K562 (cell line): Measurements from ENCODE around the gene HMGA1. TPM values are rescaled to one million over a fixed set of nuclear protein-coding genes. Genes with fewer than 3 reads are reported as not detected.

Source experiments
- CBFA2T3 ChIP-seq: fragments of 450-650 bp; IDR thresholded peaks from 2 replicates; pipeline ENCODE4 v1.6.1; 2017
- FIP1L1 ChIP-seq: fragments of 200-400 bp; formaldehyde crosslinking; IDR thresholded peaks from 2 replicates; pipeline ENCODE4 v1.6.1; 2018; ENCODE audit warnings: mild to moderate bottlenecking, low read depth, low read length; ENCODE audit not compliant: poor library complexity, severe bottlenecking
- FOSL1 ChIP-seq: fragments of 200-800 bp; sonication (Bioruptor generic); conservative IDR thresholded peaks from 2 replicates; pipeline ENCODE4 v1.6.1; 2016; ENCODE audit warnings: missing genetic modification characterization, missing compliant biosample characterization
- HDGF ChIP-seq: fragments of 450-650 bp; IDR thresholded peaks from 2 replicates; pipeline ENCODE4 v1.6.1; 2016
- RBM39 ChIP-seq: fragments of 200-400 bp; formaldehyde crosslinking; optimal IDR thresholded peaks from 2 replicates; pipeline ENCODE3; 2018; ENCODE audit warnings: low read depth, low read length
- TEAD1 ChIP-seq, 2 experiments: fragments of 450-650 bp in 1 of 2; sonication (generic) in 1 of 2; formaldehyde crosslinking; IDR thresholded peaks; 2 replicates each; pipeline versions ENCODE4 v1.4.0 to v1.8.0; 2020 to 2022; ENCODE audit warnings: mild to moderate bottlenecking in 2 of 2, missing genetic modification reagents in 1 of 2
- ZNF143 ChIP-seq: sonication (generic); formaldehyde crosslinking; IDR thresholded peaks from 2 replicates; pipeline ENCODE4 v1.9.0; 2022; ENCODE audit warnings: mild to moderate bottlenecking, missing genetic modification reagents
- ZNF217 ChIP-seq: sonication (generic); formaldehyde crosslinking; IDR thresholded peaks from 2 replicates; pipeline ENCODE4 v1.8.0; 2022; ENCODE audit warnings: mild to moderate bottlenecking, missing genetic modification reagents
- polyA plus RNA-seq, 8 experiments: library from polyadenylated mRNA; depleted of rRNA in 4 of 8; stranded (reverse) in 5 of 8; unstranded in 3 of 8; fragments of >200 nt; fragmentation: Nextera tagmentation in 2 of 8; fragmentation: Illumina TruSeq in 1 of 8; extraction: Ambion mirVana in 2 of 8; extraction: Trizol in 1 of 8; gene quantifications; 2 replicates each; pipeline versions ENCODE4 v1.2.1 to v1.2.3, GENCODE V29; 2011 to 2014; ENCODE audit warnings: inconsistent platforms in 1 of 8, missing spikeins in 1 of 8
- total RNA-seq, 7 experiments: library from RNA; depleted of rRNA in 6 of 7; stranded (reverse); fragments of >200 nt in 6 of 7; fragmentation: Illumina TruSeq in 2 of 7; extraction: Trizol in 2 of 7; gene quantifications; 2 replicates each; pipeline versions ENCODE4 v1.2.1 to v1.2.3, GENCODE V29; 2011 to 2021; ENCODE audit warnings: low replicate concordance in 1 of 7
- TF ChIP-seq, protein P1 (sequence below): fragments of 250-450 bp; sonication (Bioruptor Pico); IDR thresholded peaks from 2 replicates; pipeline ENCODE4 v1.8.0; 2021; ENCODE audit warnings: moderate library complexity, mild to moderate bottlenecking, inconsistent platforms
- TF ChIP-seq, protein P2 (sequence below), 2 experiments: IDR thresholded peaks; 2 replicates each; pipeline ENCODE4 v1.6.1; 2011; ENCODE audit warnings: borderline replicate concordance in 1 of 2, control low read depth in 1 of 2, low read depth in 1 of 2, low read length in 1 of 2, mild to moderate bottlenecking in 1 of 2, mixed read lengths in 1 of 2, moderate library complexity in 1 of 2; ENCODE audit not compliant: insufficient read depth in 1 of 2, insufficient read length in 1 of 2, poor library complexity in 1 of 2, severe bottlenecking in 1 of 2; ENCODE audit errors: extremely low read depth in 1 of 2
- TF ChIP-seq, protein P3 (sequence below): IDR thresholded peaks from 2 replicates; pipeline ENCODE4 v1.6.1; 2012; ENCODE audit warnings: low read depth, low read length, improper control_type of control experiment, borderline replicate concordance
- TF ChIP-seq, protein P4 (sequence below): fragments of 250-450 bp; sonication (Bioruptor Pico); IDR thresholded peaks from 2 replicates; pipeline ENCODE4 v1.4.0; 2020; ENCODE audit warnings: mild to moderate bottlenecking, moderate library complexity
- TF ChIP-seq, protein P5 (sequence below): fragments of 250-450 bp; sonication (Bioruptor Pico); IDR thresholded peaks from 2 replicates; pipeline ENCODE4 v1.4.0; 2020

The HMGA1 gene
- total and polyA plus RNA-seq, 9 of the 15 experiments (the other 6 are each of a cell fraction or from before 2014, with no cell fraction given) = 27.8 to 1,947 (median 594) TPM

DNA sequence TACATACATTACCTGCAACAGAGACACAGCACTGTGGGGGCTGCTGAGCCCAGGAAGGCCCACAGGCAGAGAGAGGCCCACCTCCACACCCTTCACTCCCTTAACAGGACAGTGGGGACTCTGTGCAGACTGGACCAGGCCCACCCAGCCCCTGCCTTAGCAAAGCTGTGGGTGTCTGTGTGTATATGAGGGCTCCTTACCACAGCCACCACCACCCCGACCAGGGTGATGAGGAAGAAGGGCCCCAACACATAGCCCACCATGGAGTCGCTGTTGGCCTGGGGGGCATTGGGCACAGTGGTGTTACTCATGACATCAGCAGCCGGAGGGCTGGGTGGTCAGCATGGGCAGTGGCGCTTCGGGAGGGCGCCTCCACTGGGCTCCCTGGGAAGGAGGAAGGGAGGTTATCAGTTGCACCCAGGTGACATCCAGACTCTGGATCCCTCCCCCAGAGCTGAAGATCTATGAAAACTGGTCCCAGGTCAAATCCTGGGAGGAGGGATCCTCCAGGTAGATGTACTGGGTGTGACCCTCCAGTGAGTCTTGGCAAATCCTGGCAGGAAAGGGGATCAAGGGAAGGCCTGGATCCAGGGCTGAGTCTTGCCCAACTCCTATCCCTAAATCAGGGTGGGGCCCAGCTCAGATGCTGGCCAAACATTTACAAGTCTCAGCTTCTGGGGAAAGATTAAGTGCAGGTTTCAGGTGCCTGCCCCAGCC, 11.0 kb downstream of the HMGA1 start (continued):
- TF ChIP-seq, protein P1, sequence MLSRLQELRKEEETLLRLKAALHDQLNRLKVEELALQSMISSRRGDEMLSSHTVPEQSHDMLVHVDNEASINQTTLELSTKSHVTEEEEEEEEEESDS (CRISPR knock-in tag) = no peak
- TF ChIP-seq TEAD1 (CRISPR knock-in tag; IDR thresholded peaks at IDR 0.05) (peak; percentile 16 to 76; a peak in 2 of 4 replicates), ZNF217 (CRISPR knock-in tag) (no peak), RBM39 (peak; percentile 7), HDGF (0 out of 2 replicates have a peak, but pooled peaks have one; percentile 29), ZNF143 (CRISPR knock-in tag) (0 out of 2 replicates have a peak, but pooled peaks have one; percentile 41), CBFA2T3 (peak; percentile 69), FOSL1 (tag) (0 out of 2 replicates have a peak, but pooled peaks have one; percentile 6), FIP1L1 (no peak)
- TF ChIP-seq, protein P2, sequence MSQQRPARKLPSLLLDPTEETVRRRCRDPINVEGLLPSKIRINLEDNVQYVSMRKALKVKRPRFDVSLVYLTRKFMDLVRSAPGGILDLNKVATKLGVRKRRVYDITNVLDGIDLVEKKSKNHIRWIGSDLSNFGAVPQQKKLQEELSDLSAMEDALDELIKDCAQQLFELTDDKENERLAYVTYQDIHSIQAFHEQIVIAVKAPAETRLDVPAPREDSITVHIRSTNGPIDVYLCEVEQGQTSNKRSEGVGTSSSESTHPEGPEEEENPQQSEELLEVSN (IDR thresholded peaks at IDR 0.05; ENCODE audit: borderline replicate concordance in 1 of 2, extremely low read depth in 1 of 2, insufficient read depth in 1 of 2, insufficient read length in 1 of 2, low read depth in 1 of 2, low read length in 1 of 2, poor library complexity in 1 of 2, severe bottlenecking in 1 of 2) = no peak
- TF ChIP-seq, protein P3, sequence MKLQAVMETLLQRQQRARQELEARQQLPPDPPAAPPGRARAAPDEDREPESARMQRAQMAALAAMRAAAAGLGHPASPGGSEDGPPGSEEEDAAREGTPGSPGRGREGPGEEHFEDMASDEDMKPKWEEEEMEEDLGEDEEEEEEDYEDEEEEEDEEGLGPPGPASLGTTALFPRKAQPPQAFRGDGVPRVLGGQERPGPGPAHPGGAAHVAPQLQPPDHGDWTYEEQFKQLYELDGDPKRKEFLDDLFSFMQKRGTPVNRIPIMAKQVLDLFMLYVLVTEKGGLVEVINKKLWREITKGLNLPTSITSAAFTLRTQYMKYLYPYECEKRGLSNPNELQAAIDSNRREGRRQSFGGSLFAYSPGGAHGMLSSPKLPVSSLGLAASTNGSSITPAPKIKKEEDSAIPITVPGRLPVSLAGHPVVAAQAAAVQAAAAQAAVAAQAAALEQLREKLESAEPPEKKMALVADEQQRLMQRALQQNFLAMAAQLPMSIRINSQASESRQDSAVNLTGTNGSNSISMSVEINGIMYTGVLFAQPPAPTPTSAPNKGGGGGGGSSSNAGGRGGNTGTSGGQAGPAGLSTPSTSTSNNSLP = no peak
- TF ChIP-seq, protein P4, sequence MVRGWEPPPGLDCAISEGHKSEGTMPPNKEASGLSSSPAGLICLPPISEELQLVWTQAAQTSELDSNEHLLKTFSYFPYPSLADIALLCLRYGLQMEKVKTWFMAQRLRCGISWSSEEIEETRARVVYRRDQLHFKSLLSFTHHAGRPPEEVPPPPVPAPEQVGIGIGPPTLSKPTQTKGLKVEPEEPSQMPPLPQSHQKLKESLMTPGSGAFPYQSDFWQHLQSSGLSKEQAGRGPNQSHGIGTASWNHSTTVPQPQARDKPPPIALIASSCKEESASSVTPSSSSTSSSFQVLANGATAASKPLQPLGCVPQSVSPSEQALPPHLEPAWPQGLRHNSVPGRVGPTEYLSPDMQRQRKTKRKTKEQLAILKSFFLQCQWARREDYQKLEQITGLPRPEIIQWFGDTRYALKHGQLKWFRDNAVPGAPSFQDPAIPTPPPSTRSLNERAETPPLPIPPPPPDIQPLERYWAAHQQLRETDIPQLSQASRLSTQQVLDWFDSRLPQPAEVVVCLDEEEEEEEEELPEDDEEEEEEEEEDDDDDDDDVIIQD (CRISPR knock-in tag) = no peak
- TF ChIP-seq, protein P5, sequence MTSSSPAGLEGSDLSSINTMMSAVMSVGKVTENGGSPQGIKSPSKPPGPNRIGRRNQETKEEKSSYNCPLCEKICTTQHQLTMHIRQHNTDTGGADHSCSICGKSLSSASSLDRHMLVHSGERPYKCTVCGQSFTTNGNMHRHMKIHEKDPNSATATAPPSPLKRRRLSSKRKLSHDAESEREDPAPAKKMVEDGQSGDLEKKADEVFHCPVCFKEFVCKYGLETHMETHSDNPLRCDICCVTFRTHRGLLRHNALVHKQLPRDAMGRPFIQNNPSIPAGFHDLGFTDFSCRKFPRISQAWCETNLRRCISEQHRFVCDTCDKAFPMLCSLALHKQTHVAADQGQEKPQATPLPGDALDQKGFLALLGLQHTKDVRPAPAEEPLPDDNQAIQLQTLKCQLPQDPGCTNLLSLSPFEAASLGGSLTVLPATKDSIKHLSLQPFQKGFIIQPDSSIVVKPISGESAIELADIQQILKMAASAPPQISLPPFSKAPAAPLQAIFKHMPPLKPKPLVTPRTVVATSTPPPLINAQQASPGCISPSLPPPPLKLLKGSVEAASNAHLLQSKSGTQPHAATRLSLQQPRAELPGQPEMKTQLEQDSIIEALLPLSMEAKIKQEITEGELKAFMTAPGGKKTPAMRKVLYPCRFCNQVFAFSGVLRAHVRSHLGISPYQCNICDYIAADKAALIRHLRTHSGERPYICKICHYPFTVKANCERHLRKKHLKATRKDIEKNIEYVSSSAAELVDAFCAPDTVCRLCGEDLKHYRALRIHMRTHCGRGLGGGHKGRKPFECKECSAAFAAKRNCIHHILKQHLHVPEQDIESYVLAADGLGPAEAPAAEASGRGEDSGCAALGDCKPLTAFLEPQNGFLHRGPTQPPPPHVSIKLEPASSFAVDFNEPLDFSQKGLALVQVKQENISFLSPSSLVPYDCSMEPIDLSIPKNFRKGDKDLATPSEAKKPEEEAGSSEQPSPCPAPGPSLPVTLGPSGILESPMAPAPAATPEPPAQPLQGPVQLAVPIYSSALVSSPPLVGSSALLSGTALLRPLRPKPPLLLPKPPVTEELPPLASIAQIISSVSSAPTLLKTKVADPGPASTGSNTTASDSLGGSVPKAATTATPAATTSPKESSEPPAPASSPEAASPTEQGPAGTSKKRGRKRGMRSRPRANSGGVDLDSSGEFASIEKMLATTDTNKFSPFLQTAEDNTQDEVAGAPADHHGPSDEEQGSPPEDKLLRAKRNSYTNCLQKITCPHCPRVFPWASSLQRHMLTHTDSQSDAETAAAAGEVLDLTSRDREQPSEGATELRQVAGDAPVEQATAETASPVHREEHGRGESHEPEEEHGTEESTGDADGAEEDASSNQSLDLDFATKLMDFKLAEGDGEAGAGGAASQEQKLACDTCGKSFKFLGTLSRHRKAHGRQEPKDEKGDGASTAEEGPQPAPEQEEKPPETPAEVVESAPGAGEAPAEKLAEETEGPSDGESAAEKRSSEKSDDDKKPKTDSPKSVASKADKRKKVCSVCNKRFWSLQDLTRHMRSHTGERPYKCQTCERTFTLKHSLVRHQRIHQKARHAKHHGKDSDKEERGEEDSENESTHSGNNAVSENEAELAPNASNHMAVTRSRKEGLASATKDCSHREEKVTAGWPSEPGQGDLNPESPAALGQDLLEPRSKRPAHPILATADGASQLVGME = 0 out of 2 replicates have a peak, but pooled peaks have one; percentile 60
